ENCODE data around the gene PSG1. TPM values are rescaled to one million over a fixed set of nuclear protein-coding genes. Genes with fewer than 3 reads are reported as not detected.
"Not testable (repeated sequence)": the region's sequence is repeated elsewhere in the genome, so short reads cannot be mapped to it uniquely, and the experiment has no call there.

Gene PSG1
- total RNA-seq, 1 donor from 2014 or later: not detected

DNA sequence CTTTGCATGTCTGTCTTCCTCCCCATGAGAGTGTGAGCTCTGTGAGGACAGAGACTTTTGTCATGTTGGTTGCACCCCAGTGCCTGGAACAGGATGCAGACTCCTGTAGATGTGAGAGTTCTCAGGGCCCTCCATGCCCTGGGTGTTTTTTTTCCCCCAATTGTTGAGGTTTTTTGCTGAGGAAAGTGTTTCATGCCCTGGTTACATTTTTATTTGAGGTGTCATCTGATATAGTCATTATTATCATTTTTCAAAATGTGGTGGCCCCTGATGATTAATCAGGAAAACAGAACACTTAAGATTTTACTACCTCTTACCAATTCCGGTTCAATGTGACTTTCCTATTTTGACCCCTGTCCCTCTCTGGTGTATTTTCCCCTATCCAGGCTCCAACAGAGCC is 37.4 kb upstream of the PSG1 start:
- H3K4me3 Mint-ChIP-seq (ENCODE audit: low read depth); DNase-seq (ENCODE audit: low spot score, unreplicated experiment); H3K4me1 Mint-ChIP-seq (ENCODE audit: low read depth); H3K36me3 Mint-ChIP-seq (ENCODE audit: insufficient read depth); H3K27ac Mint-ChIP-seq; H3K27me3 Mint-ChIP-seq: not testable (repeated sequence)
- peaks cover 47% of the 10 kb centered on the region for H3K9me3 Mint-ChIP-seq (ENCODE audit: low read depth)

DNA sequence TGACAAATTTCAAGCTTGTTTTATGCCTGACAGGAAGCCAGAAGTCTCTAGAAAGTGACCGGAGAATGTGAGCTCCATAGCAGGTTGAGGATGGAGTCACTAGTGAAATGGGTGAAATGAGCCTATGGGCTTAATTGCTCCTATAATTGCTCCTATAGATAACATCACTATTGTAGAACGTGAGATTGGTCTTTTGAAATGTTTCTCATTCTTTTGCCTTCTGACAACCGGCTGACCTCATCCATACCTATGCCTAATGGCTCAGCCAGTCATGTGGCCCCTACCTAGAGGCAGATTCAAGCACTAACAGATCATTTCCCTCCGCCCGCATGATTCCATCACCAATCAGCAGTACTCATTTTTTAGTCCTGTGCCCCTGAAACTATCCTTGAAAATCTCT is 34.0 kb upstream of the PSG1 start:
- DNase-seq (ENCODE audit: low spot score, unreplicated experiment); H3K36me3 Mint-ChIP-seq (ENCODE audit: insufficient read depth); H3K4me1 Mint-ChIP-seq (ENCODE audit: low read depth); H3K27ac Mint-ChIP-seq; H3K4me3 Mint-ChIP-seq (ENCODE audit: low read depth); H3K27me3 Mint-ChIP-seq: not testable (repeated sequence)
- peaks cover 51% of the 10 kb centered on the region for H3K9me3 Mint-ChIP-seq (ENCODE audit: low read depth)

GRCh38 chr19:42912941-42913340 is 33.4 kb upstream of the PSG1 start:
- H3K27ac Mint-ChIP-seq; H3K27me3 Mint-ChIP-seq; DNase-seq (ENCODE audit: low spot score, unreplicated experiment); H3K36me3 Mint-ChIP-seq (ENCODE audit: insufficient read depth); H3K4me3 Mint-ChIP-seq (ENCODE audit: low read depth); H3K4me1 Mint-ChIP-seq (ENCODE audit: low read depth): not testable (repeated sequence)
- H3K9me3 Mint-ChIP-seq (ENCODE audit: low read depth): peaks cover 47% of the 10 kb centered on the region

DNA sequence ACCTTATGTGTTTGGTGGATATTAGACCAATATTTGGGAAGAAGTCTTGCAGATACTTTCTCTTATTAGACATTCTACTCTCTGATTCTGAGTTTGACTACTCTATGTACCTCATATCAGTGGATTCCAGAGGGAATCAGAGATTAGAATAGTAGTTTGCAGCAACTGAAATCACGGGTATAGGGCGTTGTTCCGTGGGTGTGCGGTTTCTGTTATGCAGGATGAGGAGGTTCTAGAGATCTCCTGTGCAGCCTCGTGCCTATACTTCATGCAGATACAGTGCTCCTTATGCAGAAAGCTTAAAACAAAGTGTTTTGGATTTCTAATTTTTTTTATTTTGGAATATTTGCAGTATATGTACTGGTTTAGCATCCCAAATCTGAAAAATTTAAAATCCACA is 32.2 kb upstream of the PSG1 start:
- not testable (repeated sequence) for H3K27me3 Mint-ChIP-seq; H3K36me3 Mint-ChIP-seq (ENCODE audit: insufficient read depth); DNase-seq (ENCODE audit: low spot score, unreplicated experiment); H3K27ac Mint-ChIP-seq; H3K4me3 Mint-ChIP-seq (ENCODE audit: low read depth); H3K4me1 Mint-ChIP-seq (ENCODE audit: low read depth)
- peaks cover 54% of the 10 kb centered on the region for H3K9me3 Mint-ChIP-seq (ENCODE audit: low read depth)

GRCh38 chr19:42906162-42906561 is 26.6 kb upstream of the PSG1 start:
- not testable (repeated sequence) for H3K27ac Mint-ChIP-seq; H3K4me3 Mint-ChIP-seq (ENCODE audit: low read depth); DNase-seq (ENCODE audit: low spot score, unreplicated experiment); H3K27me3 Mint-ChIP-seq; H3K36me3 Mint-ChIP-seq (ENCODE audit: insufficient read depth); H3K4me1 Mint-ChIP-seq (ENCODE audit: low read depth)
- peaks cover 57% of the 10 kb centered on the region for H3K9me3 Mint-ChIP-seq (ENCODE audit: low read depth)

- H3K27ac Mint-ChIP-seq; H3K36me3 Mint-ChIP-seq (ENCODE audit: insufficient read depth); H3K4me3 Mint-ChIP-seq (ENCODE audit: low read depth); H3K27me3 Mint-ChIP-seq; H3K4me1 Mint-ChIP-seq (ENCODE audit: low read depth); DNase-seq (ENCODE audit: low spot score, unreplicated experiment): not testable (repeated sequence)
- H3K9me3 Mint-ChIP-seq (ENCODE audit: low read depth): peaks cover 59% of the 10 kb centered on the region
Measured at GRCh38 chr19:42900561-42900960, 21.0 kb upstream of the PSG1 start.

GRCh38 chr19:42899674-42900073 is 20.2 kb upstream of the PSG1 start:
- not testable (repeated sequence) for H3K4me3 Mint-ChIP-seq (ENCODE audit: low read depth); DNase-seq (ENCODE audit: low spot score, unreplicated experiment); H3K36me3 Mint-ChIP-seq (ENCODE audit: insufficient read depth); H3K27ac Mint-ChIP-seq; H3K27me3 Mint-ChIP-seq; H3K4me1 Mint-ChIP-seq (ENCODE audit: low read depth)
- H3K9me3 Mint-ChIP-seq (ENCODE audit: low read depth): peaks cover 56% of the 10 kb centered on the region

DNA sequence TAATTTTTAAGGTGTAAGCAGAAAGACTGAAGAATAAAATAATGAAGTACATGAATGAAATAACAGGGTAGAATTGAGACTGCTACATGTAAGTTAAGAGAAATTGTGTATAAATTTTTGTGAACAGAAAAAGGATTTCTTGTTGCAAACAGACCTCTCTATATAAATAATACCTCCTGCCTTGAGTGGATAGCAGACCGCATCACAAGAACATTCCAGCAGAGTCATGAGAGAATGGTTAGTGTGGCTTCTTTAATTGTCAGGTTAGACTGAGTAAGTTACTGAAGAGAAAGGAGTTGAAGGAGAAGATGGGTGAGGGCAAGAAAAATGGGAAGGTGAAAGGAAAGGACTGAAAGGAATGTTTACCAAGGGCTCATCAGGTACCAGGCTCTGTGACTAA is 19.6 kb upstream of the PSG1 start:
- H3K27me3 Mint-ChIP-seq; H3K36me3 Mint-ChIP-seq (ENCODE audit: insufficient read depth); H3K27ac Mint-ChIP-seq; H3K4me1 Mint-ChIP-seq (ENCODE audit: low read depth); DNase-seq (ENCODE audit: low spot score, unreplicated experiment); H3K4me3 Mint-ChIP-seq (ENCODE audit: low read depth): not testable (repeated sequence)
- H3K9me3 Mint-ChIP-seq (ENCODE audit: low read depth): peaks cover 55% of the 10 kb centered on the region

- not testable (repeated sequence) for H3K4me1 Mint-ChIP-seq (ENCODE audit: low read depth); H3K4me3 Mint-ChIP-seq (ENCODE audit: low read depth); H3K27me3 Mint-ChIP-seq; H3K27ac Mint-ChIP-seq; DNase-seq (ENCODE audit: low spot score, unreplicated experiment); H3K36me3 Mint-ChIP-seq (ENCODE audit: insufficient read depth)
- peaks cover 52% of the 10 kb centered on the region for H3K9me3 Mint-ChIP-seq (ENCODE audit: low read depth)
Measured at GRCh38 chr19:42898656-42899055, 19.1 kb upstream of the PSG1 start.

DNA sequence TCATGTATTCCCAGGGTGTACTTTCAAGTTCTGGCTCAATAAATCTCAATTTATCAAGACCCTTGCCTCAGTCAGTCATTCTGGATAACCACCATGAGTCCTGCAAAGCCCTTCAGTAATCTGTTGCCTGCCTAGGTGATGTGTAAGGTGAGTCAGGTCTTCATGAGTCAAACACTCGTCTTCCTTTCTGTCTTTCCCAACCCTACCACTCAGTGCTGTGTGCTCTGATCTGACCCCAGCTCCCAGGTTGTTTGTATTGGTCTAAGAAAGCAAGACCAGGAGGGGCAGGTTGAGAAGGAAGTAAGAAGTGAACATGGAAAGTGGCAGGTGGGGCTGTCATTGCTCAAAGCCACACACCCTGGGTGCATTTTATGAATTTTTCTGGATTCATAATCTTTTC is 18.2 kb upstream of the PSG1 start:
- peaks cover 51% of the 10 kb centered on the region for H3K9me3 Mint-ChIP-seq (ENCODE audit: low read depth)
- not testable (repeated sequence) for DNase-seq (ENCODE audit: low spot score, unreplicated experiment); H3K27ac Mint-ChIP-seq; H3K4me3 Mint-ChIP-seq (ENCODE audit: low read depth); H3K27me3 Mint-ChIP-seq; H3K36me3 Mint-ChIP-seq (ENCODE audit: insufficient read depth); H3K4me1 Mint-ChIP-seq (ENCODE audit: low read depth)

- not testable (repeated sequence) for H3K4me3 Mint-ChIP-seq (ENCODE audit: low read depth); H3K4me1 Mint-ChIP-seq (ENCODE audit: low read depth); H3K27ac Mint-ChIP-seq; H3K36me3 Mint-ChIP-seq (ENCODE audit: insufficient read depth); H3K27me3 Mint-ChIP-seq; DNase-seq (ENCODE audit: low spot score, unreplicated experiment)
- H3K9me3 Mint-ChIP-seq (ENCODE audit: low read depth): peaks cover 41% of the 10 kb centered on the region
Measured at GRCh38 chr19:42890446-42890845, 10.9 kb upstream of the PSG1 start.

DNA sequence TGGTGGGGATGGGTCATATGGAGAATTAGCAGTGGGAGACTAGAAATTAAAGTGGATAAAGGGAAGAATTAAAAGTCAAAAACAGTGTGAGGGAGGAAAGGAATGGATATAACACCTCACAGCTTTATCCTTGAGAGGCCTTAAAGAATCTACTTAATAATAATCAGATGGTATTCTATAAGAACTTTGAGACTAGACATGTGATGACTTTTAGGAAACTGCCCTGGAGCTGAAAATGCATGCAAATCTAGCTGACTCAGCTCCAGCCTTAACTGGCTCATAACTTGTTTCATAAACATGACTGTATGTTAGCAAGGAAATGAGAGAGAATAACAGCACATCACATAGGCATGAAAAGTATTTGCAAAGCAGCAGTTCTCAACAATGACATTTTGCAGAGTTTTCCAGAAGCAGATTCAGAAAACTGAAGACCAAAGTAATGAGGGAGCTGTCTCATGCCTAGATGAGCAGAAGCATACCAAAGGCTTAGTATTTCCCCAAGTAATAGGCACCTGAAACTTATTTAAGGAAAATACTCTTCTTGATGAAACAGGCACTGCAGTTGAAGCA is 8.4 kb upstream of the PSG1 start:
- not testable (repeated sequence) for H3K27ac Mint-ChIP-seq; H3K4me1 Mint-ChIP-seq (ENCODE audit: low read depth); H3K27me3 Mint-ChIP-seq; H3K36me3 Mint-ChIP-seq (ENCODE audit: insufficient read depth); H3K4me3 Mint-ChIP-seq (ENCODE audit: low read depth); DNase-seq (ENCODE audit: low spot score, unreplicated experiment)
- H3K9me3 Mint-ChIP-seq (ENCODE audit: low read depth): peaks cover 53% of the 10 kb centered on the region

DNA sequence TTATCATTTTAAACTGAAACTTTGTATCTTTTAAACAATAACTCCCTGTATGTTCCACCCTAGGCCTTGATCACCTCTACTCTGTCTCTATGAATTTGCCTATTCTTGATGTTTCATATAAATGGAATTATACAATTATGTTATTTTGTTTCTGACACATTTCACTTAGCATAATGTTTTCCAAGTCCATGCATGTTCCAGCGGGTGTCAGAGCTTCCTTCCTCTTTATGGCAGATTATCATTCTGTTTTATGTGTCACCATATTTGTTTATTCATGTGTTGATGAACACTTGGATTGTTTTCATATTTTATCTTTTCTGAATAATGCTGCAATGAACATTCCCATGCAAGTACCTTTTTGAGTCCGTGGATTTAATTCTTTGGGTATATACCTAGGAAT is 3.2 kb upstream of the PSG1 start:
- not testable (repeated sequence) for H3K27ac Mint-ChIP-seq; H3K27me3 Mint-ChIP-seq; H3K4me1 Mint-ChIP-seq (ENCODE audit: low read depth); DNase-seq (ENCODE audit: low spot score, unreplicated experiment); H3K36me3 Mint-ChIP-seq (ENCODE audit: insufficient read depth); H3K4me3 Mint-ChIP-seq (ENCODE audit: low read depth)
- H3K9me3 Mint-ChIP-seq (ENCODE audit: low read depth): peaks cover 74% of the 10 kb centered on the region

DNA sequence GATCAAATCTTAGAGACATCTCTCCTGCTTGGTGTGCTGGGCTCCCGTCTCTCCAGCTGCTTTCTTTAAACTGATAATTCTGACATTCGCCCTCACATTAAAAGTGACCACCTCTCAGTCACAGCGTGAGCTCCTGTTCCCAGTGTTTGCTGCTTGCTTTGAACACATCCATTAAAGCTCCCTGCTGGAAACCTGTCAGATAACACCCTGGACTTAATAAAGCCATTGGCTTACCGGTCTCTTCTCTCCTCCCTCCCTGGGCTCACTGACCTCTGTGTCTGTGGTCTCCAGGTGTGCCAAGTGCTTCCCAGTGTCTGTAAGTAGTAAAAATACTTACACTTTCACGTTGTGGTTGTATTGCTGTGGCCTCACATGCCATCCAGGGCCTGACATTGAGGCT is 2.5 kb upstream of the PSG1 start:
- not testable (repeated sequence) for H3K36me3 Mint-ChIP-seq (ENCODE audit: insufficient read depth); H3K4me3 Mint-ChIP-seq (ENCODE audit: low read depth); DNase-seq (ENCODE audit: low spot score, unreplicated experiment); H3K27me3 Mint-ChIP-seq; H3K27ac Mint-ChIP-seq; H3K4me1 Mint-ChIP-seq (ENCODE audit: low read depth)
- peaks cover 74% of the 10 kb centered on the region for H3K9me3 Mint-ChIP-seq (ENCODE audit: low read depth)

All from progenitor cell of endocrine pancreas (in vitro differentiated cells).